ENCODE results near the gene PTPRR. TPM values are rescaled to one million over a fixed set of nuclear protein-coding genes. Genes with fewer than 3 reads are reported as not detected.

PTPRR gene, protein sequence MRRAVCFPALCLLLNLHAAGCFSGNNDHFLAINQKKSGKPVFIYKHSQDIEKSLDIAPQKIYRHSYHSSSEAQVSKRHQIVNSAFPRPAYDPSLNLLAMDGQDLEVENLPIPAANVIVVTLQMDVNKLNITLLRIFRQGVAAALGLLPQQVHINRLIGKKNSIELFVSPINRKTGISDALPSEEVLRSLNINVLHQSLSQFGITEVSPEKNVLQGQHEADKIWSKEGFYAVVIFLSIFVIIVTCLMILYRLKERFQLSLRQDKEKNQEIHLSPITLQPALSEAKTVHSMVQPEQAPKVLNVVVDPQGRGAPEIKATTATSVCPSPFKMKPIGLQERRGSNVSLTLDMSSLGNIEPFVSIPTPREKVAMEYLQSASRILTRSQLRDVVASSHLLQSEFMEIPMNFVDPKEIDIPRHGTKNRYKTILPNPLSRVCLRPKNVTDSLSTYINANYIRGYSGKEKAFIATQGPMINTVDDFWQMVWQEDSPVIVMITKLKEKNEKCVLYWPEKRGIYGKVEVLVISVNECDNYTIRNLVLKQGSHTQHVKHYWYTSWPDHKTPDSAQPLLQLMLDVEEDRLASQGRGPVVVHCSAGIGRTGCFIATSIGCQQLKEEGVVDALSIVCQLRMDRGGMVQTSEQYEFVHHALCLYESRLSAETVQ
- 0.22 TPM for polyA plus RNA-seq (2013, experiment 1 of 2)
- not detected for polyA plus RNA-seq (2013, experiment 2 of 2)

DNA sequence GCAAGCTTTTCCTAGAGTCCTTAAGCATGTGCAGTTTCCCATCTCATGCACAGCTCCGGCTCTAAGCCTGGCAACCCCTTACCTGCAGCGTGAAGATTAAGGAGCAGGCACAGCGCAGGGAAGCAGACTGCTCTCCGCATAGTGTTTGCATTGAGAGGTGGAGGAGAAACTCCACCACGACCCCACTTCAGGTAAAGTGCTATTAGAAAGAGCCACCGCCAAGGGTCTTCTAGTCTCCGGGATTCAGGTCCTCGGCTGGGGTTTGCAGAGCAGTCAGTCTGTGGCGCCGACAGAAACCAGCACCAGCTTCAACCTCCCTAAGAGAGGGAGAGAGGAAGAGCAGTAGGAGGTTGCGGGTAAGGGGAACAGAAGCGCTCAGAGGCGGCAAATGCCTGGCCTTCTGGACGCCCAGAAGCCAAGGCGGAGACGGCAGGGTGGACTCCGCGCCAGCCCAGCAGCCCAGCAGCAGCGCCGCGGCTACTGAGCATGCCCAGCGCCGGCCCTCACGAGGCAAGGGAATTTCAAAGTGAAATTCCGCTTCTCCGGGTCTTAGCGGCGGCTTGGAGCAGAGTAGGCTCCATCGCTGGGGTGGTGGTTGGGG is at the start of gene PTPRR:
Gene PTPRR (minus strand): TSS at position 488 of the 601 bp plus-strand sequence. CDS start 348 bp downstream, at position 140.
- Histone ChIP-seq H3K36me3 (ENCODE audit: control insufficient read depth, insufficient read depth, low read length) (no peaks in the 10 kb centered on the region), H3K4me3 (ENCODE audit: extremely low read depth, insufficient read depth, low read length, poor library complexity, severe bottlenecking) (no peak within 1 kb of the TSS), H3K27ac (ENCODE audit: low read depth, low read length, severe bottlenecking) (no peak within 1 kb of the TSS), H3K4me1 (ENCODE audit: control insufficient read depth, insufficient read depth, low read length, poor library complexity, severe bottlenecking) (no peaks in the 10 kb centered on the region), H3K9me3 (ENCODE audit: control insufficient read depth, low read length) (no peaks in the 10 kb centered on the region)
- 0 to 5% methylated on average over 11 to 14 of the region's 29 CpGs for WGBS, 2 experiments (ENCODE audit: insufficient coverage in 2 of 2)

DNA sequence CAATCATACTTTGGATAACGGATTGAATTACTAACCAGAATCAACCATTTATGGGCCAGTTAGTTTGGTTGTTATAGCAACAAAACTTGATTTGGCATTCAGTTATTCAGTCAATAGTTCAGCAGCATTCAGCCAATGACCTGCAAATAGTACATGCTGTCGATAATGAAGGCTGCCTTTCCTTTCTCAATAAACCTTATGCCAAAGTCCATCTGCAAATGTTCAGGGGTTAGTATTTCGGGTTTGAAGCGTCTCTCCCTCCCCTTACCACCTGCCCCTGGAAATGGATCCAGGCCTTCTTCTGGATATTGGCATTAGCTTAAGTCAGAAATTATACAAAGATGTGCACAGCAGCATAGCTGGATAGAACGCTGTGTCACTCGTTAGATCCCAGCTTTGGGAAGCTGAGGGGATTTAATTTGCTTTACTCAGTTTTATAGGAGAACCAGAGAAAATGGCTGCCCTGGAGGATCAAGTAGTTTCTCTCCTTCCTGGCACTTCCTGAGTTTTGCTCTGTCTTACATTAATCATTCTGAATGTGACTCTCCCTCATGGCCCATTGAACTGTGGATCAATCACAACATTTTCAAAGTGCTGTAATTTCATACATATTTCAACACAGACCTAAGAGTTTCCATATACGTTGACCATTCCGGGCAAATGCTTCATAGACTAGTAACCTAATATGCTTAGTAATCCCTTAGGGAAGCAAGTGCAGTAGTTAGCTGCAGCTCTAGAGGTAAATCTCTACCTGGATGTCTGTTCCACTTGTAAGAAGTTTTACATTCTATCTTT is 46.7 kb upstream of the PTPRR start:
- Histone ChIP-seq H3K36me3 (ENCODE audit: control insufficient read depth, insufficient read depth, low read length) (no peaks in the 10 kb centered on the region), H3K27ac (ENCODE audit: low read depth, low read length, severe bottlenecking) (no peak overlapping the region), H3K4me3 (ENCODE audit: extremely low read depth, insufficient read depth, low read length, poor library complexity, severe bottlenecking) (no peak overlapping the region), H3K4me1 (ENCODE audit: control insufficient read depth, insufficient read depth, low read length, poor library complexity, severe bottlenecking) (no peaks in the 10 kb centered on the region), H3K9me3 (ENCODE audit: control insufficient read depth, low read length) (no peaks in the 10 kb centered on the region)
- WGBS, 2 experiments (ENCODE audit: insufficient coverage in 2 of 2): 96 to 100% methylated on average over 4 to 8 of the region's 8 CpGs

DNA sequence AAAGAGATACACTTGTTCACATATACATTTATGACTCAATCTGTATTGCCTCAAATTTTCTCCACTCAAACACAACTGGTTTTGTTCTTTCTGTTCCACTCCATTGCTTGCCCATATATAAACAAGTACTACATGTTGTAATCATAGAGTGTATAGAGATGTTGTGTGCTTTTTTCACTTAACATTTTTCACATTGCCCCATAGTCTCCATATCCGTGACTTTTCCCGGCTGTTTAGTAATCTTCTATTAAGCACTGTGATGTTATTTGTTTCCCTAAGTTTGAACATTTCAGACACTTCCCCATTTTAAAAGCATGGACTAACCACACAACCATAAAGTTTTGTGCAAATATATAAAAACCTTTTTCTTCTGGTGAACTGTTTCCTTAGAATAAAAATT is 45.5 kb upstream of the PTPRR start:
- H3K9me3 ChIP-seq (ENCODE audit: control insufficient read depth, low read length): no peaks in the 10 kb centered on the region
- no CpG with 5 or more reads among the region's 2 CpGs for WGBS, 2 experiments (ENCODE audit: insufficient coverage in 2 of 2)
- H3K4me3 ChIP-seq (ENCODE audit: extremely low read depth, insufficient read depth, low read length, poor library complexity, severe bottlenecking): no peak overlapping the region
- H3K4me1 ChIP-seq (ENCODE audit: control insufficient read depth, insufficient read depth, low read length, poor library complexity, severe bottlenecking): no peaks in the 10 kb centered on the region
- H3K27ac ChIP-seq (ENCODE audit: low read depth, low read length, severe bottlenecking): no peak overlapping the region
- H3K36me3 ChIP-seq (ENCODE audit: control insufficient read depth, insufficient read depth, low read length): no peaks in the 10 kb centered on the region

DNA sequence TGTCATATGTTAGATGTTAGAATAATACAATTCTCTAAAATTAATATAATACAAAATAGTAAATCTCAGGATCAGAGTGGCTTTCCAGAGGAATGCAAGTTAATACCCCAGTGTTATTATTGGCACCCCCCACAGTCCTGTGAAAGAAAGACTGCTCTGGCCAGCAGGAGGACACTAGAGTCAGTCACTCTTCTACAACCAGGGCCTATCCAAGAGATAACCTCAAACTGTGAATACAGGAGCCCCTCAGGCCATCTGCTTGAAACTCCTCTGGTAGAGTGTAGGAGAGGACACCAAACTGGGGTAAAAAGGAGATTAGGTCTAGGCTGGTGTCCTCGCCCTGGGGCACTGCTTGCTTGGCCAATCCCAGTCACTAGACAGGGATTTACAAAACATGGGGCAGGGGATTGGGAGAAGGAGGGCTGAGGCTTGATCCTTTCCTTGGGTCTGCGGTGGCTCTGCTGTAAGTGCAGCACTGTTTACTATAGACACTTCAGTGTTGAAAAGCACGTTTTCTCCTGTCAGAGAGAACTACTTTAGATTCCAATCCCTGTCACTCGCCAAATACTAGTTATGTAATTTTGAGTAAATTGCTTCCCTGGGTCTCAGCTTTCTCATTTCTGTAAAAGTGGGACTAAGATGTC is 44.5 kb upstream of the PTPRR start:
- H3K4me1 ChIP-seq (ENCODE audit: control insufficient read depth, insufficient read depth, low read length, poor library complexity, severe bottlenecking): no peaks in the 10 kb centered on the region
- no peak overlapping the region for H3K4me3 ChIP-seq (ENCODE audit: extremely low read depth, insufficient read depth, low read length, poor library complexity, severe bottlenecking)
- WGBS, 2 experiments (ENCODE audit: insufficient coverage in 2 of 2): 93 to 94% methylated on average over 2 to 3 of the region's 4 CpGs
- H3K9me3 ChIP-seq (ENCODE audit: control insufficient read depth, low read length): no peaks in the 10 kb centered on the region
- H3K27ac ChIP-seq (ENCODE audit: low read depth, low read length, severe bottlenecking): no peak overlapping the region
- H3K36me3 ChIP-seq (ENCODE audit: control insufficient read depth, insufficient read depth, low read length): no peaks in the 10 kb centered on the region

DNA sequence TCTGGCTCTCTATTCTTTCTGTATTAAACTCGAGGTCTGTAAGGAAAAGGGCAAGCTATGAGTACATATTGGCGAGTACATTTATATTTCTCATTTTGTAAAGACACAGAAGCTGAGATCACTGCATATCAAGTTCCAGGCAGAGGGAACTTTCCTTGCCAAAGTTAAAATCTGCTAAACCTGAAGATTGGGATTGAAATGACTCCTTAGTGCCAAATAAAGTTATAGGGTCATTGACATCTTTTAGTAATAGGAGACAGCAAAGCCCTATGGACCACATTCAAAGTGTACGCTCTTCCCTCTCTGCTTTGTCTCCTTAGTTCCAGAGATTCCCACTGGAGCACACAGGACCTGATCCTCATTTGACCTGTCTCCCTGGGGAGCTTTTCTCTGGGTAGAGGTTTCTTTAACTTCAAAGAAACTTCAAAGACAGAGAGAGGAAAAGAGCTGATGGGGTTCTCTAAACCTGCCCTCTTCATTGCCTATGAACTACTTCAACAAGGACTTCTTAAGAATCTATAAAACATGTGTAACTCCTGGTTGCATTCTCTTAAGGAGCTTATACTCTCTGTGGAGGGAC is 42.6 kb upstream of the PTPRR start:
- Histone ChIP-seq H3K4me3 (ENCODE audit: extremely low read depth, insufficient read depth, low read length, poor library complexity, severe bottlenecking) (no peak overlapping the region), H3K27ac (ENCODE audit: low read depth, low read length, severe bottlenecking) (no peak overlapping the region), H3K4me1 (ENCODE audit: control insufficient read depth, insufficient read depth, low read length, poor library complexity, severe bottlenecking) (no peaks in the 10 kb centered on the region), H3K36me3 (ENCODE audit: control insufficient read depth, insufficient read depth, low read length) (no peaks in the 10 kb centered on the region), H3K9me3 (ENCODE audit: control insufficient read depth, low read length) (no peaks in the 10 kb centered on the region)
- WGBS, 2 experiments (ENCODE audit: insufficient coverage in 2 of 2): 60% methylated on average over 1 of the region's 3 CpGs; no CpG with 5 or more reads in 1 of the 2 experiments

DNA sequence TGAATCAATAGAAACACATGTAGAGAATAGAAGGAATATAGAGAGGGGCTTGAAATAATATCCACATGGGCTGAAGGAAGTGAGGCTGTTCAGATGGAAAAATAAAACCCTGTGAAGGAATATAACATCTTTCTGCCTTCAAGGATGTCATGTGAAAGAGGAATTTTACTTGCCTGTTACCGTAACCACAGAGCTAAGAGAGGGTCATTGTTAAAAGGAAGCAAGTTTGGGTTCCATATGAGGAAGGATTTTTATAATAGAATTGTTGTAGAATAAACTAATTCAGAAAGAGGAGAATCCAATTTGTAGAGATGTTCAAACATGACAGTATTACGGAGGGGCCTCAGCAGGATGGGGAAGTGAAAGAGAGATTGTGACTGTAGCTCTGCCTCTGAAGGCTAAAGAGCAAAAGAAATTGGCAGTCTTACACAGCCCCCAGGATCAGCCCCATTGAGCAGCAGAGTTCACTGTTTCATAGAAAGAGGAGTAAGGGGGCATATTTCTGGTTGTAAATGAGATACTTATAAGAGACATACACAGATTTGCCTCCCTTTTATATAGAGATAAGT is 41.8 kb upstream of the PTPRR start:
- WGBS, 2 experiments (ENCODE audit: insufficient coverage in 2 of 2): 52 to 59% methylated on average over 2 of the region's 2 CpGs
- Histone ChIP-seq H3K9me3 (ENCODE audit: control insufficient read depth, low read length) (no peaks in the 10 kb centered on the region), H3K4me1 (ENCODE audit: control insufficient read depth, insufficient read depth, low read length, poor library complexity, severe bottlenecking) (no peaks in the 10 kb centered on the region), H3K36me3 (ENCODE audit: control insufficient read depth, insufficient read depth, low read length) (no peaks in the 10 kb centered on the region), H3K4me3 (ENCODE audit: extremely low read depth, insufficient read depth, low read length, poor library complexity, severe bottlenecking) (no peak overlapping the region), H3K27ac (ENCODE audit: low read depth, low read length, severe bottlenecking) (no peak overlapping the region)

DNA sequence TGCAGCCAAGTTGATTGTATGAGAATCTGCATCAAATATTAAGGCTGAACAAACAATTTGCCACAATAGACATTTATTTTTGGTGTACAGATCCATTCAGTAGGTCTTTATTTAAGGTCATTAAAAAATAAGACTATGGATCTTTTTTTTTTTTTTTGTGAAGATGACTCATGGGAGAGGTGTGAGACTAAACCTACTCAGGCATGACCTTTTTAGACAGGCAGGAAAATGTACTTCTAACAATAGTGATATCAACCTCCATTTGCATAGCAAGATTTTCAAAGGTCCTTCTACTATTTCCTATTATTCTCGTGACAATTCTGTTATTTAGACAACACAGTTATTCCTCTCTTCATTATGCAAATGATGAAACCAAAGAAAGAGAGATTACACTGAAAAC is 39.9 kb upstream of the PTPRR start:
- WGBS, 2 experiments (ENCODE audit: insufficient coverage in 2 of 2): 71 to 89% methylated on average over 1 of the region's 1 CpG
- H3K27ac ChIP-seq (ENCODE audit: low read depth, low read length, severe bottlenecking): no peak overlapping the region
- H3K4me3 ChIP-seq (ENCODE audit: extremely low read depth, insufficient read depth, low read length, poor library complexity, severe bottlenecking): no peak overlapping the region
- no peaks in the 10 kb centered on the region for H3K4me1 ChIP-seq (ENCODE audit: control insufficient read depth, insufficient read depth, low read length, poor library complexity, severe bottlenecking)
- no peaks in the 10 kb centered on the region for H3K36me3 ChIP-seq (ENCODE audit: control insufficient read depth, insufficient read depth, low read length)
- no peaks in the 10 kb centered on the region for H3K9me3 ChIP-seq (ENCODE audit: control insufficient read depth, low read length)

DNA sequence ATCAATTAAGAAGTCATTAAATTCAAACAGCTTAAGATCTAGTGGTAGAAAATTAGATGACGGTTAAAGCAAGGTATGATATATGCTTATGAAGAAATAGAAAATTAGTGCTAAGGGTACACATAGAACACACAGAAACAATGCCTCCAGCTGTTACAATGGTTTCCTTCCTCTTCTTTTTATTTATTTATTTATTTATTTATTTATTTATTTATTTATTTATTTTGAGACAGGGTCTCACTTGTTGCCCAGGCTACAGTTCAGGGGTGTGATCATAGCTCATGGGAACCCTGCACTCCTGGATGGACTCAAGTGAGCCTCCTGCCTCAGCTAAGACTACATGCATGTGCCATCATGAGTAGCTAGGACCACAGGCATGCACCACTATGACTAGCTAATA is 34.9 kb upstream of the PTPRR start:
- WGBS, 2 experiments (ENCODE audit: insufficient coverage in 2 of 2): no CpG with 5 or more reads among the region's 1 CpG
- H3K27ac ChIP-seq (ENCODE audit: low read depth, low read length, severe bottlenecking): no peak overlapping the region
- no peak overlapping the region for H3K4me3 ChIP-seq (ENCODE audit: extremely low read depth, insufficient read depth, low read length, poor library complexity, severe bottlenecking)
- H3K36me3 ChIP-seq (ENCODE audit: control insufficient read depth, insufficient read depth, low read length): no peaks in the 10 kb centered on the region
- H3K4me1 ChIP-seq (ENCODE audit: control insufficient read depth, insufficient read depth, low read length, poor library complexity, severe bottlenecking): no peaks in the 10 kb centered on the region
- H3K9me3 ChIP-seq (ENCODE audit: control insufficient read depth, low read length): no peaks in the 10 kb centered on the region

DNA sequence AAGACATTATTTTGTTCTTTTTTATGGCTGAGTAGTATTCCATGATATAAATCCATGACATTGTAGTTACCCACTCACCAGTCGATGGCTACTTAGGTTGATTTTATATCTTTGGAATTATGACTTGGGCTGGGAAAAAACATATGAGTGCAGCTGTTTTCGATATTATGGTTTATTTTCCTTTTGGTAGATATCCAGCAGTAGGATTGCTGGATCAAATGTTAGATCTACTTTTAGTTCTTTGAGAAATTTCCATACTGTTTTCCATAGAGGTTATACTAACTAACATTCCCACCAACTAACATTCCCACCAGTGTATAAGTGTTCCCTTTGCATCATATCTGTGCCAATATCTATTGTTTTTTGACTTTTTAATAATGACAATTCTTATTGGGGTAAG is 29.9 kb upstream of the PTPRR start:
- no peaks in the 10 kb centered on the region for H3K4me1 ChIP-seq (ENCODE audit: control insufficient read depth, insufficient read depth, low read length, poor library complexity, severe bottlenecking)
- 83% methylated on average over 1 of the region's 2 CpGs; no CpG with 5 or more reads in 1 of the 2 experiments for WGBS, 2 experiments (ENCODE audit: insufficient coverage in 2 of 2)
- H3K27ac ChIP-seq (ENCODE audit: low read depth, low read length, severe bottlenecking): no peak overlapping the region
- H3K36me3 ChIP-seq (ENCODE audit: control insufficient read depth, insufficient read depth, low read length): no peaks in the 10 kb centered on the region
- no peaks in the 10 kb centered on the region for H3K9me3 ChIP-seq (ENCODE audit: control insufficient read depth, low read length)
- H3K4me3 ChIP-seq (ENCODE audit: extremely low read depth, insufficient read depth, low read length, poor library complexity, severe bottlenecking): no peak overlapping the region

DNA sequence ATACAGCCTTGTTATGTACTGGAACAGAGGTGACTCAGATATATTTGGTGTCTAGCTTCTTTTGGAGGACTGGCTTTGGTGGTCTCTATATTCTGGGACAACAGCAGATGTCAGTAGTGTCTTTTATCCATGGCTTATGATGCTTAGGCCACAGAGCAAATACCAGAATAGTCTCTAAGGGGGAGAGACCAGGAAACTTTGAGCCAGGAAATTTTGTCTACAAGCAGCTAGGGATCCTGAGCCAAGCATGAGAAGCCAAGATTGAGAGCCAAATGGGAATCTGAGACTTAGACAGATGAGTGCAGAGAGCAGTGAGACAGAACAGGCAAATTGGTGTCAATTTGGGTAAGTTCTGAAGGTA is 28.4 kb upstream of the PTPRR start:
- Histone ChIP-seq H3K36me3 (ENCODE audit: control insufficient read depth, insufficient read depth, low read length) (no peaks in the 10 kb centered on the region), H3K4me3 (ENCODE audit: extremely low read depth, insufficient read depth, low read length, poor library complexity, severe bottlenecking) (no peak overlapping the region), H3K4me1 (ENCODE audit: control insufficient read depth, insufficient read depth, low read length, poor library complexity, severe bottlenecking) (no peaks in the 10 kb centered on the region), H3K27ac (ENCODE audit: low read depth, low read length, severe bottlenecking) (no peak overlapping the region), H3K9me3 (ENCODE audit: control insufficient read depth, low read length) (no peaks in the 10 kb centered on the region)

Data from mesodermal cell (in vitro differentiated cells).